Activated CD4-positive, alpha-beta memory T cell treated with anti-CD3 and anti-CD28 coated beads, Interleukin-2, amount 10 ng/mL, durations not matched to agents 7 days and 5 days (primary cell): Measurements from ENCODE around the gene NEK4. TPM values are rescaled to one million over a fixed set of nuclear protein-coding genes. Genes with fewer than 3 reads are reported as not detected.

ENCODE experiments used
- CTCF ChIA-PET: fragments of 350-600 bp; sonication (Branson Sonifier 250); formaldehyde crosslinking; loops from one replicate; lab custom pipeline; 2021; ENCODE audit warnings: antibody characterized with exemption, inconsistent platforms; lab: Charles Lee
- POLR2A ChIA-PET: fragments of 350-600 bp; sonication (Branson Sonifier 250); formaldehyde crosslinking; loops from one replicate; lab custom pipeline; 2021; ENCODE audit warnings: antibody characterized with exemption; lab: Charles Lee
- DNase-seq: peaks from one replicate; pipeline ENCODE4 v3.0.0-alpha.2; 2020
- H3K27ac Mint-ChIP-seq: one replicate; pipeline ENCODE4 v1.8.0; 2021; ENCODE audit warnings: mild to moderate bottlenecking, mixed read lengths
- H3K27me3 Mint-ChIP-seq: one replicate; pipeline ENCODE4 v1.8.0; 2021; ENCODE audit warnings: mixed read lengths
- H3K36me3 Mint-ChIP-seq: one replicate; pipeline ENCODE4 v1.8.0; 2021; ENCODE audit warnings: low read depth, mixed read lengths
- H3K4me1 Mint-ChIP-seq: one replicate; pipeline ENCODE4 v1.8.0; 2021; ENCODE audit warnings: mixed read lengths
- H3K4me3 Mint-ChIP-seq: one replicate; pipeline ENCODE4 v1.8.0; 2021; ENCODE audit warnings: mild to moderate bottlenecking, mixed read lengths
- H3K9me3 Mint-ChIP-seq: one replicate; pipeline ENCODE4 v1.8.0; 2021; ENCODE audit warnings: mixed read lengths
- total RNA-seq, 2 experiments: library from RNA; stranded (reverse); gene quantifications; one replicate each; pipeline ENCODE4 v1.2.3, GENCODE V29; 2021

NEK4 gene
- total RNA-seq, 2 experiments from 2014 or later: 17.8 to 19.1 TPM

GRCh38 chr3:52790741-52791140 lies 20.0 kb upstream of the NEK4 start:
- Mint-ChIP-seq H3K4me3 (no peak overlapping the region), H3K4me1 (no peaks in the 10 kb centered on the region), H3K36me3 (no peaks in the 10 kb centered on the region), H3K27me3 (no peaks in the 10 kb centered on the region), H3K9me3 (no peaks in the 10 kb centered on the region), H3K27ac (no peak overlapping the region)
- DNase-seq: no peak
- ChIA-PET CTCF (interaction anchor here (1.5 kb wide), 1 partner anchor 8 kb away, joined by 6 read pairs; no protein-coding TSS in a partner anchor), POLR2A (interaction anchor here (1.2 kb wide), 1 partner anchor 10 kb away, joined by 3 read pairs; no protein-coding TSS in a partner anchor)

- Mint-ChIP-seq H3K36me3 (no peaks in the 10 kb centered on the region), H3K4me3 (no peak overlapping the region), H3K27me3 (no peaks in the 10 kb centered on the region), H3K9me3 (no peaks in the 10 kb centered on the region), H3K4me1 (no peaks in the 10 kb centered on the region), H3K27ac (no peak overlapping the region)
- no peak for DNase-seq
- POLR2A ChIA-PET: no interaction called here
- CTCF ChIA-PET: interaction anchor here (1.5 kb wide), 1 partner anchor 8 kb away, joined by 6 read pairs; no protein-coding TSS in a partner anchor
These were observed 19.6 kb upstream of the NEK4 start for GRCh38 chr3:52790337-52790736.

- ChIA-PET POLR2A (no interaction called here), CTCF (interaction anchor here (1.5 kb wide), 1 partner anchor 9 kb away, joined by 6 read pairs; no protein-coding TSS in a partner anchor)
- no peak for DNase-seq
- Mint-ChIP-seq H3K27ac (no peak overlapping the region), H3K4me1 (no peaks in the 10 kb centered on the region), H3K4me3 (no peak overlapping the region), H3K36me3 (no peaks in the 10 kb centered on the region), H3K9me3 (no peaks in the 10 kb centered on the region), H3K27me3 (no peaks in the 10 kb centered on the region)
These were observed 19.0 kb upstream of the NEK4 start for GRCh38 chr3:52789746-52790040.

GRCh38 chr3:52788890-52789745 lies 18.4 kb upstream of the NEK4 start:
- Mint-ChIP-seq H3K4me1 (no peaks in the 10 kb centered on the region), H3K9me3 (no peaks in the 10 kb centered on the region), H3K36me3 (no peaks in the 10 kb centered on the region), H3K4me3 (no peak overlapping the region), H3K27me3 (no peaks in the 10 kb centered on the region), H3K27ac (no peak overlapping the region)
- ChIA-PET CTCF (interaction anchor here (1.5 kb wide), 1 partner anchor 10 kb away, joined by 6 read pairs; no protein-coding TSS in a partner anchor), POLR2A (no interaction called here)
- DNase-seq: no peak

GRCh38 chr3:52787672-52788625 lies 17.2 kb upstream of the NEK4 start:
- H3K4me3 Mint-ChIP-seq: no peak overlapping the region
- H3K9me3 Mint-ChIP-seq: no peaks in the 10 kb centered on the region
- CTCF ChIA-PET: no interaction called here
- H3K27me3 Mint-ChIP-seq: peaks cover 3% of the 10 kb centered on the region
- POLR2A ChIA-PET: no interaction called here
- no peak for DNase-seq
- H3K4me1 Mint-ChIP-seq: no peaks in the 10 kb centered on the region
- no peak overlapping the region for H3K27ac Mint-ChIP-seq
- H3K36me3 Mint-ChIP-seq: no peaks in the 10 kb centered on the region

GRCh38 chr3:52787246-52787645 lies 16.5 kb upstream of the NEK4 start:
- peaks cover 9% of the 10 kb centered on the region for H3K27me3 Mint-ChIP-seq
- no peak overlapping the region for H3K27ac Mint-ChIP-seq
- H3K9me3 Mint-ChIP-seq: no peaks in the 10 kb centered on the region
- ChIA-PET POLR2A (no interaction called here), CTCF (no interaction called here)
- H3K36me3 Mint-ChIP-seq: no peaks in the 10 kb centered on the region
- no peak overlapping the region for H3K4me3 Mint-ChIP-seq
- no peak for DNase-seq
- no peaks in the 10 kb centered on the region for H3K4me1 Mint-ChIP-seq

GRCh38 chr3:52786330-52787215 lies 15.8 kb upstream of the NEK4 start:
- Mint-ChIP-seq H3K4me1 (no peaks in the 10 kb centered on the region), H3K4me3 (no peak overlapping the region), H3K36me3 (no peaks in the 10 kb centered on the region), H3K9me3 (no peaks in the 10 kb centered on the region), H3K27ac (no peak overlapping the region), H3K27me3 (peaks cover 9% of the 10 kb centered on the region)
- no peak for DNase-seq
- ChIA-PET POLR2A (no interaction called here), CTCF (no interaction called here)

- no peak for DNase-seq
- POLR2A ChIA-PET: no interaction called here
- Mint-ChIP-seq H3K27ac (no peak overlapping the region), H3K4me3 (no peak overlapping the region), H3K4me1 (no peaks in the 10 kb centered on the region), H3K27me3 (peaks cover 14% of the 10 kb centered on the region), H3K36me3 (no peaks in the 10 kb centered on the region), H3K9me3 (no peaks in the 10 kb centered on the region)
- CTCF ChIA-PET: no interaction called here
These were observed 14.3 kb upstream of the NEK4 start for GRCh38 chr3:52784931-52785590.

- no peak for DNase-seq
- ChIA-PET CTCF (no interaction called here), POLR2A (interaction anchor here (1.0 kb wide), 1 partner anchor 9 kb away, joined by 3 read pairs; no protein-coding TSS in a partner anchor)
- no peaks in the 10 kb centered on the region for H3K4me1 Mint-ChIP-seq
- H3K27ac Mint-ChIP-seq: no peak overlapping the region
- H3K4me3 Mint-ChIP-seq: no peak overlapping the region
- no peaks in the 10 kb centered on the region for H3K9me3 Mint-ChIP-seq
- peaks cover 14% of the 10 kb centered on the region for H3K27me3 Mint-ChIP-seq
- H3K36me3 Mint-ChIP-seq: no peaks in the 10 kb centered on the region
These were observed 13.4 kb upstream of the NEK4 start for GRCh38 chr3:52784021-52784621.

- ChIA-PET CTCF (interaction anchor here (1.4 kb wide), 1 partner anchor 41 kb away, joined by 3 read pairs; no protein-coding TSS in a partner anchor), POLR2A (interaction anchor here (1.0 kb wide), 1 partner anchor 8 kb away, joined by 3 read pairs; no protein-coding TSS in a partner anchor)
- Mint-ChIP-seq H3K27ac (no peak overlapping the region), H3K9me3 (no peaks in the 10 kb centered on the region), H3K4me3 (no peak overlapping the region), H3K36me3 (no peaks in the 10 kb centered on the region), H3K27me3 (peaks cover 14% of the 10 kb centered on the region), H3K4me1 (no peaks in the 10 kb centered on the region)
- DNase-seq: no peak
These were observed 12.4 kb upstream of the NEK4 start for GRCh38 chr3:52783211-52783555.

GRCh38 chr3:52782412-52783210 lies 11.9 kb upstream of the NEK4 start:
- Mint-ChIP-seq H3K36me3 (no peaks in the 10 kb centered on the region), H3K4me1 (no peaks in the 10 kb centered on the region), H3K9me3 (no peaks in the 10 kb centered on the region), H3K27me3 (peaks cover 14% of the 10 kb centered on the region), H3K4me3 (no peak overlapping the region), H3K27ac (no peak overlapping the region)
- CTCF ChIA-PET: interaction anchor here (0.5 to 1.4 kb wide), 2 partner anchors 40 to 283 kb away, joined by 3 read pairs; no protein-coding TSS in a partner anchor
- POLR2A ChIA-PET: no interaction called here
- DNase-seq: no peak
